K562 (cell line): ENCODE measurements around the gene CMAS. TPM values are rescaled to one million over a fixed set of nuclear protein-coding genes. Genes with fewer than 3 reads are reported as not detected.

Experiments
- ATAC-seq: fragments of 200-7000 bp; cut with Tn5 transposase; 3 replicates; pipeline ENCODE4 v1.9.1; 2020; ENCODE audit warnings: moderate library complexity
- BruUV-seq: library from RNA; stranded (reverse); fragments of 400-500 nt; replicated peaks from 2 replicates; lab custom pipeline; 2021; lab: Mats Ljungman, UMichigan
- CTCF ChIA-PET: fragments of 300-600 bp; formaldehyde crosslinking; extraction: SDS; loops from one replicate; lab custom pipeline; 2021; ENCODE audit warnings: low intra/inter-chr PET ratio; lab: Yijun Ruan, JAX
- POLR2A ChIA-PET: fragments of 300-600, 350-650 bp; sonication (Branson Sonifier 250); formaldehyde crosslinking; extraction: SDS; loops from one replicate; lab custom pipeline; 2021; ENCODE audit warnings: antibody characterized with exemption, inconsistent platforms; lab: Yijun Ruan, JAX
- DNase-seq, 4 experiments: peaks; one replicate each; pipeline versions ENCODE4 v3.0.0 to v3.0.0-alpha.2; 2011 to 2018; ENCODE audit warnings: low spot score in 3 of 4, mixed read lengths in 3 of 4; ENCODE audit errors: extremely low read depth in 1 of 4
- FAIRE-seq: peaks from 2 replicates; lab custom pipeline; 2011; peaks lifted over from hg19 to GRCh38; lab: Jason Lieb, UNC
- H2AFZ ChIP-seq: 2 replicates; pipeline ENCODE4 v1.6.0; 2011; ENCODE audit warnings: low read depth, low read length, control low read depth, inconsistent platforms
- H3K27ac ChIP-seq: fragments of 200-600 bp; 3 replicates; pipeline ENCODE4 v1.8.0; 2011; ENCODE audit warnings: low read depth, mild to moderate bottlenecking, control low read depth, inconsistent platforms, low read length, moderate library complexity, mixed read lengths; ENCODE audit errors: extremely low read depth
- H3K27me3 ChIP-seq, 2 experiments: fragments of 300-600 bp in 1 of 2; 2 replicates in 1 of 2; 3 replicates in 1 of 2; pipeline versions ENCODE4 v1.6.0 to v1.8.0; 2011; ENCODE audit warnings: inconsistent platforms in 2 of 2, low read length in 2 of 2, mild to moderate bottlenecking in 1 of 2, mixed read lengths in 1 of 2, moderate library complexity in 1 of 2; ENCODE audit not compliant: control insufficient read depth in 2 of 2, insufficient read depth in 2 of 2
- H3K36me3 ChIP-seq: fragments of 300-600 bp; 3 replicates; pipeline ENCODE4 v1.8.0; 2011; ENCODE audit warnings: mild to moderate bottlenecking, low read length, inconsistent platforms; ENCODE audit not compliant: control insufficient read depth, insufficient read depth
- H3K4me1 ChIP-seq, 2 experiments: fragments of 200-600 bp in 1 of 2; replicated peaks in 1 of 2; 2 replicates in 1 of 2; 3 replicates in 1 of 2; pipeline versions ENCODE4 v1.5.1 to v1.8.0; 2011; ENCODE audit warnings: inconsistent platforms in 2 of 2, low read length in 2 of 2, mild to moderate bottlenecking in 1 of 2, mixed read lengths in 1 of 2, moderate library complexity in 1 of 2; ENCODE audit not compliant: control insufficient read depth in 2 of 2, insufficient read depth in 2 of 2
- H3K4me2 ChIP-seq: 2 replicates; pipeline ENCODE4 v1.6.1; 2011; ENCODE audit warnings: low read length, control low read depth, inconsistent platforms, mixed read lengths; ENCODE audit not compliant: insufficient read depth
- H3K4me3 ChIP-seq: fragments of 200-600 bp; sonication (generic), shearing (Covaris generic); 2 replicates; pipeline ENCODE4 v1.5.1; 2016; ENCODE audit warnings: control low read depth, inconsistent platforms
- H3K79me2 ChIP-seq: fragments of 200-600 bp; 3 replicates; pipeline ENCODE4 v1.8.0; 2011; ENCODE audit warnings: low read length, inconsistent platforms; ENCODE audit not compliant: control insufficient read depth, insufficient read depth
- H3K9ac ChIP-seq, 2 experiments: 2 replicates each; pipeline versions ENCODE4 v1.6.0 to v1.6.1; 2011; ENCODE audit warnings: low read depth in 2 of 2, low read length in 2 of 2, control low read depth in 1 of 2, inconsistent platforms in 1 of 2, mild to moderate bottlenecking in 1 of 2, mixed read lengths in 1 of 2; ENCODE audit not compliant: insufficient read depth in 1 of 2
- H3K9me1 ChIP-seq: one replicate; pipeline ENCODE4 v1.6.0; 2011; ENCODE audit warnings: inconsistent platforms, mild to moderate bottlenecking, low read length, moderate library complexity; ENCODE audit not compliant: control insufficient read depth, insufficient read depth
- H3K9me3 ChIP-seq: replicated peaks from 2 replicates; pipeline ENCODE4 v1.5.1; 2011; ENCODE audit warnings: low read depth, low read length, inconsistent platforms; ENCODE audit not compliant: control insufficient read depth, insufficient read depth
- H4K20me1 ChIP-seq: replicated peaks from 2 replicates; pipeline ENCODE4 v1.6.1; 2011; ENCODE audit warnings: low read length, inconsistent platforms, mixed read lengths; ENCODE audit not compliant: control insufficient read depth, insufficient read depth
- FIP1L1 ChIP-seq: fragments of 200-400 bp; formaldehyde crosslinking; IDR thresholded peaks from 2 replicates; pipeline ENCODE4 v1.6.1; 2018; ENCODE audit warnings: mild to moderate bottlenecking, low read depth, low read length; ENCODE audit not compliant: poor library complexity, severe bottlenecking
- FOXK1 ChIP-seq: sonication (generic); formaldehyde crosslinking; IDR thresholded peaks from 2 replicates; pipeline ENCODE4 v1.8.0; 2022; ENCODE audit warnings: missing genetic modification reagents, mild to moderate bottlenecking, borderline replicate concordance
- HNRNPK ChIP-seq: fragments of 200-400 bp; formaldehyde crosslinking; IDR thresholded peaks from one replicate; pipeline ENCODE4 v1.6.1; 2018; ENCODE audit warnings: mild to moderate bottlenecking, low read depth, low read length; ENCODE audit not compliant: poor library complexity, severe bottlenecking
- NFIC ChIP-seq: fragments of 450-650 bp; IDR thresholded peaks from 2 replicates; pipeline ENCODE4 v1.6.1; 2017; ENCODE audit warnings: mild to moderate bottlenecking, inconsistent platforms
- RBM14 ChIP-seq: fragments of 200-400 bp; formaldehyde crosslinking; IDR thresholded peaks from 2 replicates; pipeline ENCODE4 v1.6.1; 2018; ENCODE audit warnings: low read depth, mild to moderate bottlenecking, low read length, moderate library complexity, borderline replicate concordance; ENCODE audit not compliant: insufficient read depth
- RCOR1 ChIP-seq, 2 experiments: IDR thresholded peaks; 2 replicates each; pipeline ENCODE4 v1.6.1; 2012; ENCODE audit warnings: low read depth in 2 of 2, low read length in 2 of 2, borderline replicate concordance in 1 of 2, improper control_type of control experiment in 1 of 2
- SMAD2 ChIP-seq: fragments of 150-350 bp; IDR thresholded peaks from 2 replicates; pipeline ENCODE4 v1.6.1; 2014; ENCODE audit warnings: low read depth, mild to moderate bottlenecking, low read length
- WGBS: fragments of 100-300 bp; shearing (Covaris generic); methylation state at CpG from one replicate; pipeline ENCODE4 v1.1.6; 2016; ENCODE audit warnings: low coverage, mixed read lengths; ENCODE audit not compliant: insufficient coverage; ENCODE audit errors: missing lambda C conversion rate; 5-methylcytosine and 5-hydroxymethylcytosine counted together
- in situ Hi-C: fragments of 300-500 bp; cut with MboI; formaldehyde crosslinking; loops from 4 replicates; pipeline ENCODE4 v1.15.0; 2018; ENCODE audit warnings: inconsistent platforms, mixed read lengths
- intact Hi-C: fragments of 100-400 bp; cut with micrococcal nuclease; formaldehyde crosslinking; loops from 2 replicates; pipeline ENCODE4 v1.14.2; 2022
- polyA plus RNA-seq, 8 experiments: library from polyadenylated mRNA; depleted of rRNA in 4 of 8; stranded (reverse) in 5 of 8; unstranded in 3 of 8; fragments of >200 nt; fragmentation: Nextera tagmentation in 2 of 8; fragmentation: Illumina TruSeq in 1 of 8; extraction: Ambion mirVana in 2 of 8; extraction: Trizol in 1 of 8; gene quantifications; 2 replicates each; pipeline versions ENCODE4 v1.2.1 to v1.2.3, GENCODE V29; 2011 to 2014; ENCODE audit warnings: inconsistent platforms in 1 of 8, missing spikeins in 1 of 8
- total RNA-seq, 7 experiments: library from RNA; depleted of rRNA in 6 of 7; stranded (reverse); fragments of >200 nt in 6 of 7; fragmentation: Illumina TruSeq in 2 of 7; extraction: Trizol in 2 of 7; gene quantifications; 2 replicates each; pipeline versions ENCODE4 v1.2.1 to v1.2.3, GENCODE V29; 2011 to 2021; ENCODE audit warnings: low replicate concordance in 1 of 7

Gene CMAS
- total and polyA plus RNA-seq, 9 of the 15 experiments (the other 6 are each of a cell fraction or from before 2014, with no cell fraction given): 29.7 to 108 (median 65.3) TPM

- Histone ChIP-seq H3K4me1 (peaks cover 1 to 3% of the 10 kb centered on the region in 2 experiments; a peak in 2 of 5 replicates), H3K9me1 (no peaks in the 10 kb centered on the region), H3K9ac (no peak overlapping the region), H3K27me3 (no peaks in the 10 kb centered on the region), H3K36me3 (no peaks in the 10 kb centered on the region), H4K20me1 (no peaks in the 10 kb centered on the region), H3K9me3 (peaks cover 2% of the 10 kb centered on the region; the same call in 1 of the 2 replicates), H3K27ac (no peak overlapping the region), H2AFZ (no peak overlapping the region)
- in situ Hi-C loops (no loop called here), intact Hi-C loops (no loop called here)
- 40% methylated on average over 1 of the region's 2 CpGs for WGBS
- no TSS peak for BruUV-seq
- DNase-seq: no peak
- no peak for ATAC-seq
- FAIRE-seq: no peak
- CTCF ChIA-PET: no interaction called here
- TF ChIP-seq HNRNPK (no peak), FIP1L1 (no peak), SMAD2 (no peak)
- TF ChIP-seq, all 486 proteins: peak for 0
- POLR2A ChIA-PET: no interaction called here
- Histone ChIP-seq H3K4me3 (no peak overlapping the region), H3K4me2 (no peak overlapping the region), H3K79me2 (no peaks in the 10 kb centered on the region)
Measured at GRCh38 chr12:22029491-22029890, 16.5 kb upstream of the CMAS start.

- Histone ChIP-seq H3K9ac (no peak overlapping the region), H3K27ac (no peak overlapping the region), H3K27me3 (no peaks in the 10 kb centered on the region), H3K4me2 (no peak overlapping the region), H3K9me1 (no peaks in the 10 kb centered on the region), H3K36me3 (no peaks in the 10 kb centered on the region), H2AFZ (no peak overlapping the region), H3K9me3 (no peaks in the 10 kb centered on the region), H4K20me1 (no peaks in the 10 kb centered on the region), H3K79me2 (no peaks in the 10 kb centered on the region), H3K4me1 (peaks cover 3% of the 10 kb centered on the region in 2 experiments; a peak in 2 of 5 replicates), H3K4me3 (no peak overlapping the region)
- no peak for DNase-seq
- CTCF ChIA-PET: no interaction called here
- no peak for ATAC-seq
- in situ Hi-C loops (no loop called here), intact Hi-C loops (no loop called here)
- WGBS: 71% methylated on average over 1 of the region's 1 CpG
- no peak for TF ChIP-seq RBM14
- no peak for TF ChIP-seq FOXK1 (CRISPR knock-in tag)
- no peak for TF ChIP-seq RCOR1 (IDR thresholded peaks at IDR 0.05; ENCODE audit: borderline replicate concordance in 1 of 2, low read depth in 2 of 2, low read length in 2 of 2)
- peak; percentile 38 for TF ChIP-seq NFIC
- POLR2A ChIA-PET: no interaction called here
- no peak for FAIRE-seq
- no TSS peak for BruUV-seq
Measured at GRCh38 chr12:22029991-22030390, 16.0 kb upstream of the CMAS start.
